Subcutaneous adipose tissue (tissue), 4 donors: ENCODE measurements around the gene SRGAP1. TPM values are rescaled to one million over a fixed set of nuclear protein-coding genes. Genes with fewer than 3 reads are reported as not detected.

Experiments used
- CTCF ChIP-seq: fragments of 450-650 bp; IDR thresholded peaks from one replicate; pipeline ENCODE4 v1.5.1; 2016; ENCODE audit warnings: low read depth, mild to moderate bottlenecking, control low read depth, antibody characterized with exemption, moderate library complexity
- total RNA-seq, 4 donors: library from RNA; depleted of rRNA; stranded (reverse); fragments of >200 nt; gene quantifications; one replicate each; pipeline ENCODE4 v1.1.0, GENCODE V29; 2016

The SRGAP1 gene
- total RNA-seq, 4 donors from 2014 or later = 10.0 to 27.2 (median 23.8) TPM

GRCh38 chr12:63945777-63946176 is 101.3 kb downstream of the SRGAP1 start:
- no peak for TF ChIP-seq CTCF

- TF ChIP-seq CTCF = no peak
These were observed 103.7 kb downstream of the SRGAP1 start for GRCh38 chr12:63948211-63948610.

- no peak for TF ChIP-seq CTCF
These were observed 105.4 kb downstream of the SRGAP1 start for GRCh38 chr12:63949902-63950301.

GRCh38 chr12:63952995-63953394 is 108.5 kb downstream of the SRGAP1 start:
- no peak for TF ChIP-seq CTCF

- no peak for TF ChIP-seq CTCF
These were observed 111.5 kb downstream of the SRGAP1 start for GRCh38 chr12:63955831-63956666.

GRCh38 chr12:63957496-63957895 is 113.0 kb downstream of the SRGAP1 start:
- no peak for TF ChIP-seq CTCF

- no peak for TF ChIP-seq CTCF
These were observed 114.5 kb downstream of the SRGAP1 start for GRCh38 chr12:63958876-63959580.
